22Rv1 (cell line): Measurements from ENCODE around the gene PTPRM.

Experiments used
- H3K27ac ChIP-seq: fragments of 450-650 bp; 2 replicates; pipeline ENCODE4 v1.5.1; 2017
- CTCF ChIP-seq: fragments of 450-650 bp; IDR thresholded peaks from 2 replicates; pipeline ENCODE4 v1.5.1; 2017; ENCODE audit warnings: mild to moderate bottlenecking
- ZFX ChIP-seq: fragments of 450-650 bp; IDR thresholded peaks from 2 replicates; pipeline ENCODE4 v1.6.1; 2017; ENCODE audit warnings: antibody characterized with exemption, borderline replicate concordance

PTPRM gene

GRCh38 chr18:7822435-7823331 is 255.6 kb downstream of the PTPRM start:
- H3K27ac ChIP-seq, result no peak overlapping the region
- TF ChIP-seq ZFX (no peak), CTCF (no peak)

- no peak for TF ChIP-seq CTCF
- no peak for TF ChIP-seq ZFX
- H3K27ac ChIP-seq, result no peak overlapping the region
These were observed 257.9 kb downstream of the PTPRM start for GRCh38 chr18:7824970-7825369.

GRCh38 chr18:7830468-7830867 is 263.4 kb downstream of the PTPRM start:
- TF ChIP-seq ZFX, result no peak
- TF ChIP-seq CTCF, result no peak
- H3K27ac ChIP-seq, result no peak overlapping the region

- TF ChIP-seq ZFX, result no peak
- TF ChIP-seq CTCF, result no peak
- H3K27ac ChIP-seq, result no peak overlapping the region
These were observed 272.4 kb downstream of the PTPRM start for GRCh38 chr18:7839548-7839947.

GRCh38 chr18:7840411-7840810 is 273.3 kb downstream of the PTPRM start:
- no peak overlapping the region for H3K27ac ChIP-seq
- no peak for TF ChIP-seq ZFX
- TF ChIP-seq CTCF, result no peak

GRCh38 chr18:7844017-7844416 is 276.9 kb downstream of the PTPRM start:
- no peak overlapping the region for H3K27ac ChIP-seq
- TF ChIP-seq ZFX, result no peak
- TF ChIP-seq CTCF, result no peak

GRCh38 chr18:7844418-7844817 is 277.3 kb downstream of the PTPRM start:
- TF ChIP-seq ZFX (no peak), CTCF (no peak)
- no peak overlapping the region for H3K27ac ChIP-seq
